Gastrocnemius medialis (tissue), 4 donors: ENCODE measurements around the gene EGFR. TPM values are rescaled to one million over a fixed set of nuclear protein-coding genes. Genes with fewer than 3 reads are reported as not detected.

Experiments
- ATAC-seq, 2 donors: fragments of 150-250 bp; one replicate each; pipeline ENCODE4 v1.9.1; 2016
- DNase-seq, 2 donors: peaks; one replicate each; pipeline ENCODE4 v3.0.0-alpha.2; 2019
- H3K27ac ChIP-seq, 4 donors: fragments of 200-600 bp; sonication (generic); 1 replicate in 1 of 4; 2 replicates in 3 of 4; pipeline ENCODE4 v1.5.1; 2016 to 2018; ENCODE audit warnings: mild to moderate bottlenecking in 2 of 4, moderate library complexity in 1 of 4
- H3K27me3 ChIP-seq, 3 donors: fragments of 200-600 bp; sonication (generic) in 2 of 3; 1 replicate in 1 of 3; 2 replicates in 2 of 3; pipeline versions ENCODE4 v1.5.1 to v1.6.0; 2016 to 2019; ENCODE audit warnings: mild to moderate bottlenecking in 1 of 3, moderate library complexity in 1 of 3
- H3K36me3 ChIP-seq, 2 donors: fragments of 200-600 bp; sonication (generic) in 1 of 2; one replicate each; pipeline ENCODE4 v1.5.1; 2017 to 2018
- H3K4me1 ChIP-seq, 2 donors: fragments of 200-600 bp; sonication (generic) in 1 of 2; one replicate each; pipeline ENCODE4 v1.5.1; 2016 to 2017; ENCODE audit warnings: mild to moderate bottlenecking in 2 of 2
- H3K4me3 ChIP-seq, 4 donors: fragments of 200-600 bp; sonication (generic) in 3 of 4; 1 replicate in 1 of 4; 2 replicates in 3 of 4; pipeline ENCODE4 v1.5.1; 2016 to 2019; ENCODE audit warnings: mild to moderate bottlenecking in 2 of 4
- H3K9me3 ChIP-seq, 3 donors: fragments of 200-600 bp; sonication (generic) in 2 of 3; 1 replicate in 1 of 3; 2 replicates in 2 of 3; pipeline ENCODE4 v1.5.1; 2016 to 2019
- POLR2A ChIP-seq, 2 donors: fragments of 450-650 bp; IDR thresholded peaks; one replicate each; pipeline ENCODE4 v1.6.1; 2017; ENCODE audit warnings: antibody characterized with exemption in 2 of 2, mild to moderate bottlenecking in 2 of 2, moderate library complexity in 2 of 2
- in situ Hi-C, 4 donors: fragments of 200-750 bp; cut with MboI; loops; one replicate each; pipeline versions ENCODE4 v1.15.0 to v1.8.0; 2017; ENCODE audit warnings: low sequenced_read_pairs in 4 of 4
- intact Hi-C: fragments of 100-400 bp; cut with DNase I; formaldehyde crosslinking; loops from one replicate; pipeline ENCODE4 v1.15.1; 2023; ENCODE audit warnings: low total_unique reads
- total RNA-seq, 4 donors: library from RNA; depleted of rRNA; stranded (reverse); fragments of >200 nt; gene quantifications; one replicate each; pipeline versions ENCODE4 v1.1.0 to v1.2.3, GENCODE V29; 2016
- TF ChIP-seq, protein P1 (sequence below), 5 experiments: fragments of 450-650 bp in 3 of 5; fragments of 200-600 bp in 2 of 5; sonication (generic) in 2 of 5; IDR thresholded peaks in 4 of 5; conservative IDR thresholded peaks in 1 of 5; 1 replicate in 4 of 5; 2 replicates in 1 of 5; pipeline ENCODE4 v1.5.1; 2016 to 2019; ENCODE audit warnings: antibody characterized with exemption in 5 of 5, mild to moderate bottlenecking in 3 of 5, moderate library complexity in 3 of 5

Gene EGFR
- total RNA-seq, 4 donors from 2014 or later, result 28.0 to 34.8 (median 29.4) TPM

DNA sequence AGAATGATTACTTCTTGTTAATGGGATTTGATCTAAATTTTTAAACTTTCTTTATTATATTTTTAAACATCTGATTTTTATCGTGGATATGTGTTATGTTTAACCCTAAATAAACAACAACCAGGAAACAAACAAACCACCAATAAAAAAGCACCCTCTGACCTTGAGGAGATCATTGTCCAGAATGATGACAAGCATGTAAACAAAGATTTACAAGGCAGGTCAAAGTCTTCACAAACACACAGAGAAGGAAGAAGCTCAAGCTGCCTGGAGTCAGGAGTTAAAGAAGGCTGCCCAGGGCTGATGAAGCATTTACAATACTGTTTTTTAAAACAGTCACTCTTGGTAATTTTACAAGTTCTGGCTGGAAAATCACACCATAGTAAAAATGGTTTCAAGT is 31.0 kb upstream of the EGFR start:
- no peak for ATAC-seq
- in situ Hi-C loops, result no loop called here
- Histone ChIP-seq H3K27me3 (no peaks in the 10 kb centered on the region), H3K4me1 (peaks cover 0 to 3% of the 10 kb centered on the region in 2 donors), H3K36me3 (no peaks in the 10 kb centered on the region), H3K9me3 (no peaks in the 10 kb centered on the region), H3K27ac (no peak overlapping the region), H3K4me3 (no peak overlapping the region)
- intact Hi-C loops, result no loop called here
- TF ChIP-seq, protein P1, sequence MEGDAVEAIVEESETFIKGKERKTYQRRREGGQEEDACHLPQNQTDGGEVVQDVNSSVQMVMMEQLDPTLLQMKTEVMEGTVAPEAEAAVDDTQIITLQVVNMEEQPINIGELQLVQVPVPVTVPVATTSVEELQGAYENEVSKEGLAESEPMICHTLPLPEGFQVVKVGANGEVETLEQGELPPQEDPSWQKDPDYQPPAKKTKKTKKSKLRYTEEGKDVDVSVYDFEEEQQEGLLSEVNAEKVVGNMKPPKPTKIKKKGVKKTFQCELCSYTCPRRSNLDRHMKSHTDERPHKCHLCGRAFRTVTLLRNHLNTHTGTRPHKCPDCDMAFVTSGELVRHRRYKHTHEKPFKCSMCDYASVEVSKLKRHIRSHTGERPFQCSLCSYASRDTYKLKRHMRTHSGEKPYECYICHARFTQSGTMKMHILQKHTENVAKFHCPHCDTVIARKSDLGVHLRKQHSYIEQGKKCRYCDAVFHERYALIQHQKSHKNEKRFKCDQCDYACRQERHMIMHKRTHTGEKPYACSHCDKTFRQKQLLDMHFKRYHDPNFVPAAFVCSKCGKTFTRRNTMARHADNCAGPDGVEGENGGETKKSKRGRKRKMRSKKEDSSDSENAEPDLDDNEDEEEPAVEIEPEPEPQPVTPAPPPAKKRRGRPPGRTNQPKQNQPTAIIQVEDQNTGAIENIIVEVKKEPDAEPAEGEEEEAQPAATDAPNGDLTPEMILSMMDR (IDR thresholded peaks at IDR 0.05 in 4 of 5, conservative IDR thresholded peaks at IDR 0.05 in 1 of 5), result no peak
- no peak for TF ChIP-seq POLR2A (IDR thresholded peaks at IDR 0.05)
- DNase-seq, result no peak

DNA sequence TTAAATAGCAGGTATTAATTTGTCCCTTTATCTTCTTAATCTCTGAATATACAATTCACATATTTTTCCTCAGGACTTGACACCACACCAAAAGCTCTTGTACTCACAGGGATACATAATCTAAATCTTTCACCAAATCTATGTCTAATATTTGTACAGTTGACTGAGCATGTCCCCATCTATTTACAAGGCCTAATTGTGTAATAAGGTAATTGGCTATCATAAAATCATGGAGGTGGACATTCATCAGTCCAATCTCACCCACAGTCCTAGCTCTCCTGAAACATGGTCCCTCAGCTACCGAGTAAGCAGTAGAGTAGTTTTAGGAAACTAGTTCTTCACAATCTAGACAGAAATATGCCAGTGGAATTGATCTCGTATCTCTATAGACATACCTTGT is 30.3 kb upstream of the EGFR start:
- intact Hi-C loops, result no loop called here
- in situ Hi-C loops, result no loop called here
- TF ChIP-seq, protein P1 (IDR thresholded peaks at IDR 0.05 in 4 of 5, conservative IDR thresholded peaks at IDR 0.05 in 1 of 5), result no peak
- TF ChIP-seq POLR2A (IDR thresholded peaks at IDR 0.05), result no peak
- ATAC-seq, result no peak
- Histone ChIP-seq H3K9me3 (no peaks in the 10 kb centered on the region), H3K4me1 (peaks cover 0 to 4% of the 10 kb centered on the region in 2 donors), H3K4me3 (no peak overlapping the region), H3K36me3 (no peaks in the 10 kb centered on the region), H3K27me3 (no peaks in the 10 kb centered on the region), H3K27ac (no peak overlapping the region)
- no peak for DNase-seq

GRCh38 chr7:54989453-54990225 is 29.2 kb upstream of the EGFR start:
- in situ Hi-C loops (no loop called here), intact Hi-C loops (no loop called here)
- H3K4me3 ChIP-seq, result no peak overlapping the region
- peaks cover 0 to 4% of the 10 kb centered on the region in 2 donors for H3K4me1 ChIP-seq
- no peaks in the 10 kb centered on the region for H3K27me3 ChIP-seq
- TF ChIP-seq POLR2A (IDR thresholded peaks at IDR 0.05), result no peak
- TF ChIP-seq, protein P1 (IDR thresholded peaks at IDR 0.05 in 4 of 5, conservative IDR thresholded peaks at IDR 0.05 in 1 of 5), result no peak
- no peak for ATAC-seq
- H3K36me3 ChIP-seq, result no peaks in the 10 kb centered on the region
- H3K9me3 ChIP-seq, result no peaks in the 10 kb centered on the region
- no peak overlapping the region for H3K27ac ChIP-seq
- no peak for DNase-seq

- in situ Hi-C loops, result no loop called here
- no peak for DNase-seq
- Histone ChIP-seq H3K4me3 (no peak overlapping the region), H3K27me3 (no peaks in the 10 kb centered on the region), H3K36me3 (no peaks in the 10 kb centered on the region), H3K4me1 (peaks cover 0 to 4% of the 10 kb centered on the region in 2 donors), H3K27ac (no peak overlapping the region), H3K9me3 (no peaks in the 10 kb centered on the region)
- intact Hi-C loops, result no loop called here
- ATAC-seq, result no peak
- TF ChIP-seq, protein P1 (IDR thresholded peaks at IDR 0.05 in 4 of 5, conservative IDR thresholded peaks at IDR 0.05 in 1 of 5), result no peak
- TF ChIP-seq POLR2A (IDR thresholded peaks at IDR 0.05), result no peak
These were observed 27.5 kb upstream of the EGFR start for GRCh38 chr7:54991341-54991740.
